IMR-90 (cell line): Measurements from ENCODE around the gene DSE. TPM values are rescaled to one million over a fixed set of nuclear protein-coding genes. Genes with fewer than 3 reads are reported as not detected.

ENCODE experiments used
- ATAC-seq: fragments of 200-7000 bp; cut with Tn5 transposase; 2 replicates; pipeline ENCODE4 v1.9.1; 2020; ENCODE audit warnings: low read depth, mild to moderate bottlenecking, moderate library complexity
- BruUV-seq: library from RNA; stranded (reverse); fragments of 400-500 nt; replicated peaks from 2 replicates; lab custom pipeline; 2021; lab: Mats Ljungman, UMichigan
- CTCF ChIA-PET: fragments of 300-600 bp; formaldehyde crosslinking; extraction: SDS; loops from one replicate; lab custom pipeline; 2021; ENCODE audit warnings: antibody characterized with exemption; lab: Yijun Ruan, JAX
- POLR2A ChIA-PET: fragments of 300-600 bp; sonication (Branson Sonifier 250); formaldehyde crosslinking; loops from one replicate; lab custom pipeline; 2022; ENCODE audit warnings: antibody characterized with exemption; ENCODE audit not compliant: unreplicated experiment; lab: Charles Lee
- DNase-seq: peaks from one replicate; pipeline ENCODE4 v3.0.0; 2013
- H2AFZ ChIP-seq: replicated peaks from 2 replicates; pipeline ENCODE3; 2013; ENCODE audit warnings: low read length, mild to moderate bottlenecking; ENCODE audit not compliant: poor library complexity
- H2AK5ac ChIP-seq: 2 replicates; pipeline ENCODE4 v1.6.1; 2013; ENCODE audit warnings: low read depth, low read length, inconsistent platforms
- H2AK9ac ChIP-seq: replicated peaks from 2 replicates; pipeline ENCODE3; 2013; ENCODE audit warnings: mild to moderate bottlenecking, low read depth, low read length, moderate library complexity; ENCODE audit not compliant: poor library complexity
- H2BK120ac ChIP-seq: 2 replicates; pipeline ENCODE4 v1.6.1; 2013; ENCODE audit warnings: low read depth, low read length, inconsistent platforms
- H2BK15ac ChIP-seq: 3 replicates; pipeline ENCODE4 v1.6.1; 2013; ENCODE audit warnings: low read depth, low read length, inconsistent platforms
- H2BK20ac ChIP-seq: 2 replicates; pipeline ENCODE4 v1.6.1; 2013; ENCODE audit warnings: low read depth, mild to moderate bottlenecking, inconsistent platforms, low read length, moderate library complexity
- H2BK5ac ChIP-seq: 2 replicates; pipeline ENCODE4 v1.6.1; 2013; ENCODE audit warnings: mild to moderate bottlenecking, low read depth, low read length, inconsistent platforms; ENCODE audit not compliant: poor library complexity, severe bottlenecking
- H3K14ac ChIP-seq: replicated peaks from 2 replicates; pipeline ENCODE4 v1.6.1; 2013; ENCODE audit warnings: low read depth, low read length, inconsistent platforms
- H3K18ac ChIP-seq: 2 replicates; pipeline ENCODE4 v1.6.1; 2013; ENCODE audit warnings: low read depth, low read length, control low read depth
- H3K23ac ChIP-seq: 2 replicates; pipeline ENCODE4 v1.6.1; 2013; ENCODE audit warnings: low read depth, low read length, inconsistent platforms
- H3K27ac ChIP-seq: 2 replicates; pipeline ENCODE4 v1.5.1; 2013; ENCODE audit warnings: mild to moderate bottlenecking, control low read depth, low read length; ENCODE audit not compliant: insufficient read depth
- H3K27me3 ChIP-seq: 2 replicates; pipeline ENCODE4 v1.6.1; 2013; ENCODE audit warnings: low read length; ENCODE audit not compliant: control insufficient read depth, insufficient read depth
- H3K36me3 ChIP-seq: 2 replicates; pipeline ENCODE4 v1.6.1; 2013; ENCODE audit warnings: low read length, mixed read lengths; ENCODE audit not compliant: control insufficient read depth, insufficient read depth
- H3K4ac ChIP-seq: 2 replicates; pipeline ENCODE4 v1.6.1; 2013; ENCODE audit warnings: low read depth, low read length, inconsistent platforms
- H3K4me1 ChIP-seq: 2 replicates; pipeline ENCODE4 v1.6.1; 2013; ENCODE audit warnings: low read length, mixed read lengths; ENCODE audit not compliant: control insufficient read depth, insufficient read depth
- H3K4me2 ChIP-seq: 2 replicates; pipeline ENCODE4 v1.6.1; 2013; ENCODE audit warnings: low read depth, mild to moderate bottlenecking, control low read depth, low read length, moderate library complexity
- H3K4me3 ChIP-seq: 2 replicates; pipeline ENCODE4 v1.5.1; 2013; ENCODE audit warnings: low read depth, mild to moderate bottlenecking, control low read depth, low read length, moderate library complexity; ENCODE audit not compliant: insufficient read depth
- H3K56ac ChIP-seq: 2 replicates; pipeline ENCODE4 v1.6.1; 2013; ENCODE audit warnings: low read length, inconsistent platforms; ENCODE audit not compliant: insufficient read depth; ENCODE audit errors: extremely low read depth
- H3K79me1 ChIP-seq, 2 experiments: 2 replicates each; pipeline ENCODE4 v1.6.1; 2013; ENCODE audit warnings: low read length in 2 of 2, inconsistent platforms in 1 of 2, low read depth in 1 of 2
- H3K9ac ChIP-seq: 2 replicates; pipeline ENCODE4 v1.6.1; 2013; ENCODE audit warnings: low read depth, low read length, control low read depth
- H3K9me1 ChIP-seq: 2 replicates; pipeline ENCODE4 v1.6.1; 2013; ENCODE audit warnings: low read length, inconsistent platforms; ENCODE audit not compliant: insufficient read depth
- H3K9me3 ChIP-seq: 2 replicates; pipeline ENCODE4 v1.6.1; 2013; ENCODE audit warnings: low read length; ENCODE audit not compliant: control insufficient read depth, insufficient read depth
- H4K20me1 ChIP-seq: 2 replicates; pipeline ENCODE4 v1.6.1; 2013; ENCODE audit warnings: low read length, inconsistent platforms; ENCODE audit not compliant: insufficient read depth
- H4K5ac ChIP-seq: 2 replicates; pipeline ENCODE4 v1.6.1; 2013; ENCODE audit warnings: mild to moderate bottlenecking, low read depth, low read length, control low read depth
- H4K8ac ChIP-seq, 2 experiments: 2 replicates each; pipeline ENCODE4 v1.6.1; 2013; ENCODE audit warnings: low read depth in 2 of 2, low read length in 2 of 2, control low read depth in 1 of 2, inconsistent platforms in 1 of 2
- H4K91ac ChIP-seq: 2 replicates; pipeline ENCODE4 v1.6.1; 2013; ENCODE audit warnings: low read depth, low read length, inconsistent platforms; ENCODE audit not compliant: insufficient read depth
- CEBPB ChIP-seq: IDR thresholded peaks from 2 replicates; pipeline ENCODE4 v1.6.1; 2012; ENCODE audit warnings: low read depth, low read length, improper control_type of control experiment
- CHD1 ChIP-seq: IDR thresholded peaks from 2 replicates; pipeline ENCODE4 v1.6.1; 2012; ENCODE audit warnings: low read depth, low read length, improper control_type of control experiment
- CTCF ChIP-seq: conservative IDR thresholded peaks from 2 replicates; pipeline ENCODE4 v1.5.1; 2012; ENCODE audit warnings: mild to moderate bottlenecking, low read depth, low read length, improper control_type of control experiment
- ELK1 ChIP-seq: fragments of 150-350 bp; IDR thresholded peaks from 2 replicates; pipeline ENCODE4 v1.6.1; 2016; ENCODE audit warnings: low read depth, mild to moderate bottlenecking, low read length, moderate library complexity, borderline replicate concordance
- FOS ChIP-seq: fragments of 150-350 bp; IDR thresholded peaks from 2 replicates; pipeline ENCODE4 v1.6.1; 2016; ENCODE audit warnings: low read depth, low read length
- MAFK ChIP-seq: IDR thresholded peaks from 2 replicates; pipeline ENCODE4 v1.6.1; 2012; ENCODE audit warnings: low read depth, low read length, improper control_type of control experiment
- MAZ ChIP-seq: IDR thresholded peaks from 2 replicates; pipeline ENCODE4 v1.6.1; 2012; ENCODE audit warnings: low read depth, mild to moderate bottlenecking, low read length, improper control_type of control experiment, moderate library complexity, borderline replicate concordance
- MXI1 ChIP-seq: IDR thresholded peaks from 2 replicates; pipeline ENCODE4 v1.6.1; 2012; ENCODE audit warnings: low read depth, mild to moderate bottlenecking, low read length, moderate library complexity, borderline replicate concordance
- NFE2L2 ChIP-seq: fragments of 150-350 bp; IDR thresholded peaks from 2 replicates; pipeline ENCODE4 v1.6.1; 2016; ENCODE audit warnings: low read depth, mild to moderate bottlenecking, low read length
- POLR2A ChIP-seq: IDR thresholded peaks from 2 replicates; pipeline ENCODE4 v1.6.1; 2012; ENCODE audit warnings: mild to moderate bottlenecking, low read depth, low read length
- RAD21 ChIP-seq: IDR thresholded peaks from 2 replicates; pipeline ENCODE4 v1.6.1; 2012; ENCODE audit warnings: low read length, improper control_type of control experiment
- RCOR1 ChIP-seq: IDR thresholded peaks from 2 replicates; pipeline ENCODE4 v1.6.1; 2012; ENCODE audit warnings: mild to moderate bottlenecking, low read length, improper control_type of control experiment; ENCODE audit not compliant: insufficient replicate concordance
- RFX5 ChIP-seq: IDR thresholded peaks from 2 replicates; pipeline ENCODE4 v1.8.0; 2012; ENCODE audit warnings: low read depth, mild to moderate bottlenecking, low read length, moderate library complexity
- USF2 ChIP-seq: fragments of 150-350 bp; IDR thresholded peaks from 2 replicates; pipeline ENCODE4 v1.6.1; 2017; ENCODE audit warnings: mild to moderate bottlenecking, antibody characterized with exemption, low read length, low read depth
- WGBS, 2 experiments: methylation state at CpG; one replicate each; pipeline versions ENCODE4 v1.1.5 to v1.1.7; 2013; ENCODE audit warnings: missing lambda C conversion rate in 2 of 2; ENCODE audit not compliant: insufficient read length in 1 of 2; ENCODE audit errors: extremely low coverage in 2 of 2; 5-methylcytosine and 5-hydroxymethylcytosine counted together
- dilution Hi-C: fragments of 300-500 bp; cut with HindIII; formaldehyde crosslinking; loops from one replicate; pipeline ENCODE4 v1.14.3; 2018; ENCODE audit warnings: low sequenced_read_pairs; ENCODE audit not compliant: unreplicated experiment
- in situ Hi-C: fragments of 300-500 bp; cut with MboI; formaldehyde crosslinking; loops from 3 replicates; pipeline ENCODE4 v1.14.3; 2019; ENCODE audit warnings: low sequenced_read_pairs, inconsistent platforms, mixed read lengths
- intact Hi-C: fragments of 100-400 bp; cut with micrococcal nuclease; formaldehyde crosslinking; loops from 2 replicates; pipeline ENCODE4 v1.10.0; 2022
- polyA plus RNA-seq, 3 experiments: library from polyadenylated mRNA; depleted of rRNA; stranded (reverse); fragments of >200 nt; gene quantifications; 2 replicates each; pipeline ENCODE4 v1.2.3, GENCODE V29; 2012; ENCODE audit warnings: low replicate concordance in 1 of 3
- total RNA-seq: library from RNA; depleted of rRNA; stranded (reverse); fragments of >200 nt; gene quantifications from 2 replicates; pipeline ENCODE4 v1.2.3, GENCODE V29; 2012

The DSE gene
- total and polyA plus RNA-seq, 2 of the 4 experiments (the other 2 are of a cell fraction), result 48.0 to 154 TPM

GRCh38 chr6:116406678-116407345 is 36.1 kb downstream of the DSE start:
- DNase-seq (peak; percentile 89), ATAC-seq (peak; percentile 75)
- in situ Hi-C loops (no loop called here), intact Hi-C loops (loop anchor here (2.0 kb wide), 1 partner anchor 36 kb away; the partner anchor contains the start of gene DSE), dilution Hi-C loops (no loop called here)
- H3K23ac ChIP-seq, result peak overlapping the region; percentile 84; the same call in 1 of the 2 replicates
- peak overlapping the region; percentile 80 for H4K91ac ChIP-seq
- H4K5ac ChIP-seq, result peak overlapping the region; percentile 48; the same call in 1 of the 2 replicates
- no peak overlapping the region for H3K4me3 ChIP-seq
- no TSS peak for BruUV-seq
- peak overlapping the region; percentile 50 to 72; a peak in 3 of 4 replicates for H4K8ac ChIP-seq
- H2BK120ac ChIP-seq, result peak overlapping the region; percentile 85
- H3K36me3 ChIP-seq, result peaks cover 4% of the 10 kb centered on the region
- peak overlapping the region; percentile 80; the same call in 1 of the 2 replicates for H3K4ac ChIP-seq
- H4K20me1 ChIP-seq, result peaks cover 3% of the 10 kb centered on the region; the same call in 1 of the 2 replicates
- H3K9ac ChIP-seq, result peak overlapping the region; percentile 63
- H3K18ac ChIP-seq, result peak overlapping the region; percentile 69; the same call in 1 of the 2 replicates
- peak overlapping the region; percentile 73 for H3K56ac ChIP-seq
- H3K9me1 ChIP-seq, result peaks cover 15% of the 10 kb centered on the region
- ChIA-PET CTCF (interaction anchor here (0.7 to 1.4 kb wide), 3 partner anchors 16 to 128 kb away, joined by 3 read pairs; partner anchors contain the start of gene TSPYL1), POLR2A (no interaction called here)
- H2BK15ac ChIP-seq, result 0 out of 3 replicates have a peak overlapping the region, but pooled peaks have one; percentile 46
- peak overlapping the region; percentile 74 for H3K14ac ChIP-seq
- peak overlapping the region; percentile 84; the same call in 1 of the 2 replicates for H2BK20ac ChIP-seq
- H3K9me3 ChIP-seq, result no peaks in the 10 kb centered on the region
- H3K79me1 ChIP-seq, result peaks cover 36 to 66% of the 10 kb centered on the region in 2 experiments
- peak overlapping the region; percentile 97 for H2BK5ac ChIP-seq
- no peak overlapping the region for H2AFZ ChIP-seq
- H3K27ac ChIP-seq, result peak overlapping the region; percentile 92
- peak overlapping the region; percentile 67 for H3K4me2 ChIP-seq
- WGBS, 2 experiments, result no CpG with 5 or more reads among the region's 4 CpGs
- H3K27me3 ChIP-seq, result no peaks in the 10 kb centered on the region
- no peak overlapping the region for H2AK9ac ChIP-seq
- H3K4me1 ChIP-seq, result peaks cover 13% of the 10 kb centered on the region
- peak overlapping the region; percentile 68; the same call in 1 of the 2 replicates for H2AK5ac ChIP-seq
- TF ChIP-seq FOS (no peak; the same call in 1 of the 2 replicates), RAD21 (no peak), RCOR1 (no peak), MAZ (no peak), CHD1 (no peak), ELK1 (no peak), CEBPB (peak; percentile 24; the same call in 1 of the 2 replicates), USF2 (no peak), CTCF (no peak), MAFK (peak; percentile 35), NFE2L2 (peak; percentile 84), POLR2A (no peak), MXI1 (no peak), RFX5 (no peak)
